ENCODE results near the gene CDH13. TPM values are rescaled to one million over a fixed set of nuclear protein-coding genes. Genes with fewer than 3 reads are reported as not detected.

The CDH13 gene
- total RNA-seq, 1 donor from 2014 or later: 166 TPM

- intact Hi-C loops (cut with DNase I): no loop called here
- DNase-seq: no peak
- ATAC-seq (ENCODE audit: poor library complexity): no peak
These were observed 1163.1 kb downstream of the CDH13 start for GRCh38 chr16:83789642-83790401.

- DNase-seq (no peak), ATAC-seq (ENCODE audit: poor library complexity) (no peak)
- intact Hi-C loops (cut with DNase I): no loop called here
These were observed 1165.1 kb downstream of the CDH13 start for GRCh38 chr16:83791916-83792315.

- ATAC-seq (ENCODE audit: poor library complexity) (no peak), DNase-seq (no peak)
- intact Hi-C loops (cut with DNase I): no loop called here
These were observed 1165.6 kb downstream of the CDH13 start for GRCh38 chr16:83792391-83792790.

GRCh38 chr16:83793179-83793578, 1166.4 kb downstream of the CDH13 start:
- ATAC-seq (ENCODE audit: poor library complexity) (no peak), DNase-seq (no peak)
- intact Hi-C loops (cut with DNase I): no loop called here

- DNase-seq: no peak
- ATAC-seq (ENCODE audit: poor library complexity): no peak
- intact Hi-C loops (cut with DNase I): no loop called here
These were observed 1168.2 kb downstream of the CDH13 start for GRCh38 chr16:83794860-83795554.

- intact Hi-C loops (cut with DNase I): no loop called here
- ATAC-seq (ENCODE audit: poor library complexity) (no peak), DNase-seq (no peak)
These were observed 1170.2 kb downstream of the CDH13 start for GRCh38 chr16:83797013-83797412.

- intact Hi-C loops (cut with DNase I): no loop called here
- DNase-seq (no peak), ATAC-seq (ENCODE audit: poor library complexity) (no peak)
These were observed 1172.6 kb downstream of the CDH13 start for GRCh38 chr16:83799336-83799735.

GRCh38 chr16:83802135-83802534, 1175.4 kb downstream of the CDH13 start:
- DNase-seq: no peak
- intact Hi-C loops (cut with DNase I): no loop called here
- ATAC-seq (ENCODE audit: poor library complexity): peak; percentile 60

- no peak for ATAC-seq (ENCODE audit: poor library complexity)
- no peak for DNase-seq
- intact Hi-C loops (cut with DNase I): no loop called here
These were observed 1175.9 kb downstream of the CDH13 start for GRCh38 chr16:83802554-83803205.

GRCh38 chr16:83803811-83804210, 1177.0 kb downstream of the CDH13 start:
- ATAC-seq (ENCODE audit: poor library complexity): no peak
- intact Hi-C loops (cut with DNase I): no loop called here
- DNase-seq: no peak

- intact Hi-C loops (cut with DNase I): no loop called here
- no peak for DNase-seq
- ATAC-seq (ENCODE audit: poor library complexity): no peak
These were observed 1177.6 kb downstream of the CDH13 start for GRCh38 chr16:83804366-83804765.

GRCh38 chr16:83806036-83806435, 1179.3 kb downstream of the CDH13 start:
- no peak for ATAC-seq (ENCODE audit: poor library complexity)
- intact Hi-C loops (cut with DNase I): no loop called here
- no peak for DNase-seq

- intact Hi-C loops (cut with DNase I): no loop called here
- no peak for DNase-seq
- no peak for ATAC-seq (ENCODE audit: poor library complexity)
These were observed 1180.0 kb downstream of the CDH13 start for GRCh38 chr16:83806731-83807130.

- intact Hi-C loops (cut with DNase I): no loop called here
- DNase-seq: peak; percentile 49
These were observed 1180.5 kb downstream of the CDH13 start for GRCh38 chr16:83807327-83807709.

GRCh38 chr16:83807710-83808572, 1181.2 kb downstream of the CDH13 start, which contains the start of gene HSBP1:
Gene HSBP1, plus strand, starts transcription at chr16:83807978. Its CDS starts 99 bp downstream, at chr16:83808077.
- intact Hi-C loops (cut with DNase I): no loop called here
- DNase-seq: peak; percentile 98
- ATAC-seq (ENCODE audit: poor library complexity): peak; percentile 98

More at GRCh38 chr16:83807327-83807709, 1180.5 kb downstream of the CDH13 start:
- no peak for ATAC-seq (ENCODE audit: poor library complexity)

- DNase-seq (no peak), ATAC-seq (ENCODE audit: poor library complexity) (no peak)
- intact Hi-C loops (cut with DNase I): no loop called here
These were observed 1181.8 kb downstream of the CDH13 start for GRCh38 chr16:83808573-83809014.

- intact Hi-C loops (cut with DNase I): no loop called here
- ATAC-seq (ENCODE audit: poor library complexity) (no peak), DNase-seq (no peak)
These were observed 1182.3 kb downstream of the CDH13 start for GRCh38 chr16:83809092-83809491.

GRCh38 chr16:83810901-83811300, 1184.1 kb downstream of the CDH13 start:
- DNase-seq (no peak), ATAC-seq (ENCODE audit: poor library complexity) (no peak)
- intact Hi-C loops (cut with DNase I): no loop called here

All from Right ventricle myocardium superior (tissue), 1 donor.